HG02588 (cell line): ENCODE measurements around the gene TRAF4.
"Not testable (repeated sequence)": the region's sequence is repeated elsewhere in the genome, so short reads cannot be mapped to it uniquely, and the experiment has no call there.

ENCODE experiments used
- ATAC-seq: cut with Tn5 transposase; IDR thresholded peaks from one replicate; pipeline ENCODE4 v1.9.1; 2021; ENCODE audit warnings: mild to moderate bottlenecking, moderate library complexity; ENCODE audit not compliant: unreplicated experiment

The TRAF4 gene

GRCh38 chr17:28726627-28727491, 17.0 kb upstream of the TRAF4 start:
- peak; percentile 34 for ATAC-seq

DNA sequence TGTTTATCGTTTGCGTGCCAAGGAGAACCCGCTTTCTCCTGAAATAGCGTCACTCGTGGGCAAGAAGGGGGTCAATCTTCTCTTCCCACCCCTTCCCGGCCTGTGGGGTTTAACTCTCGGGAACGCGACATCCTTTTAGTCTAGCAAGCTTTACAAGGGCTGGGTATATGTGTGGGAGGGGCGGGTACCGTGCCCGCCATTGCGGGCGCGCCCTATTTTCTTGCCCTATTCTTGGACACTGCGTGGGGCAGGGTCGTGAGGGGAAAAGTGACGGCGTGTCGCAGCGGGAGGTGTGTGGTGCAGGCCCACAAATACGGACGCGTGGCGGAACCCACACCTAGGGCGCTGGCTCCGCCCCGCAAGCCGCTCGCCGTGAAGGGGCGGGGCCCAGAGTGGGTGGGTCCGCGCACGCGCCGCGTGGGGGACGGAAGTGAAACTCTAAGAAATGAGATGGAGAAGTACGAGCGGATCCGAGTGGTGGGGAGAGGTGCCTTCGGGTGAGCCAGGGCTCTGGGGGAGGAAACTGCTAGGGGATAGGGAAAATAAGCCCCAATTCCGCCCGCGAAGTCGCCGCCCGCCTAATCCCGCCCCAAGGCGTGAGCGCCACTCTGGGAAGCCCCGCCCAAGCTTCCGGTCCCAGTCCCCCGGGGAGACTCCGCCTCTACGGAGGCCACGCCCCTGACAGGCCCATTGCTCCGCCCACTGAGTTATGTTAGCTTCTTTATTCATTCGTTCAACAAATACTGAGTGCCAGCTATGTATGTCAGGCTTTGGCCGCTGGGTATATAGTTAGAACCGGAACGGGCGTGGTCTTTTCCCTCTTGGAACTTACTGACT, 15.2 kb upstream of the TRAF4 start, which contains the start of gene NEK8:
NEK8 (plus strand) TSS at position 425 of the 837 bp plus-strand sequence; CDS start at position 451, 26 bp downstream.
- ATAC-seq = peak; percentile 41

DNA sequence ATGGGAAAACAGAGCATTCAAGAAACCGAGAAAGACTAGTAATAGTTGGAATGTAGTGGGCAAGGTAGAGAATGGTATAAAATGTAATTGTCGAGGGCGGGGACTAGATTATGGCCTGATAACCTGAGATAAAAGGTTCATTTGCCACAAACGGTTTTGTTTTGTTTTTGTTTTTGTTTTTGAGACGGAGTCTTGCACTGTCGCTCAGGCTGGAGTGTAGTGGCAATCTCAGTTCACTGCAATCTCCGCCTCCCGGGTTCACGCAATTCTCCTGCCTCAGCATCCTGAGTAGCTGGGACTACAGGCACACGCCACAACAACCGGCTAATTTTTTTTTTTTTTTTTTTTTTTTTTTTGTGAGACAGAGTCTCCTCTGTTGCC, 13.9 kb upstream of the TRAF4 start:
- no peak for ATAC-seq

DNA sequence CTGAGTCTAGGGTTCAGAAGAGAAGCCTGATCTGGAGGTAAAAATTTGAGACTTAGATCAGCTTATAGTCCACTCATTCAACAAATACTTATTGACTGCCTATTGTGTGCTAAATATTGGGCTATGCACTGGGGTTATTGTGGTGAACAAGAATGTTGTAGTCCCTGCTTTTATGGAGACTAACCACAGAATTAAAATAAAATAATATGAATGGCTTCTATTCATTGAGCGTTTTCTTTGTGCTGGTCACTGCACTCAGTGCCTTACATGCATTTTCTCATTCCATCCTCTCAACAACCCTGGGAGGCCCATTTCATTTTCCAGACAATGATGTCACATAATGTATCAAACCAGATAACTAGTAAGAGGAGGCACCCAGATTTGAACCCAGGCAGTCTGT, 10.5 kb upstream of the TRAF4 start:
- no peak for ATAC-seq

GRCh38 chr17:28734712-28735241, 9.0 kb upstream of the TRAF4 start:
- no peak for ATAC-seq

DNA sequence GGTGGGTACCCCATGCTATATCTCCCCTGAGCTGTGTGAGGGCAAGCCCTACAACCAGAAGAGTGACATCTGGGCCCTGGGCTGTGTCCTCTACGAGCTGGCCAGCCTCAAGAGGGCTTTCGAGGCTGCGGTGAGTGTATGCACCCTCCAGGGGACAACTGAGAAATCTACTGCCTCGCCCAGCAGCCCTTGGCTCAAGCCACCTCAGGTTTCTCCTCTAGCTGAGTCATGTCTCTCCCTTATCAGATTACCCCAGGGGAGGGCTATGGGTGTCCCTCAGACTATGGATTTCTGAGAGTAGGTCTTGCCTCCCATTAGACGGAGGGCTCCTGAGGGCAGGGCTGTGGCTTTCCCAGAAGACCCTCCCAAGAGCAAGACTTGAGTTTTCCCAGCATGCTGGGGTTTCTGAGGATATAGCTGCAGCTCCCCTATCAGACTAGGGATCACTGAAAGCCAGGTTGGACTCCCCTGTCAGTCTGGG, 8.5 kb upstream of the TRAF4 start:
- no peak for ATAC-seq

DNA sequence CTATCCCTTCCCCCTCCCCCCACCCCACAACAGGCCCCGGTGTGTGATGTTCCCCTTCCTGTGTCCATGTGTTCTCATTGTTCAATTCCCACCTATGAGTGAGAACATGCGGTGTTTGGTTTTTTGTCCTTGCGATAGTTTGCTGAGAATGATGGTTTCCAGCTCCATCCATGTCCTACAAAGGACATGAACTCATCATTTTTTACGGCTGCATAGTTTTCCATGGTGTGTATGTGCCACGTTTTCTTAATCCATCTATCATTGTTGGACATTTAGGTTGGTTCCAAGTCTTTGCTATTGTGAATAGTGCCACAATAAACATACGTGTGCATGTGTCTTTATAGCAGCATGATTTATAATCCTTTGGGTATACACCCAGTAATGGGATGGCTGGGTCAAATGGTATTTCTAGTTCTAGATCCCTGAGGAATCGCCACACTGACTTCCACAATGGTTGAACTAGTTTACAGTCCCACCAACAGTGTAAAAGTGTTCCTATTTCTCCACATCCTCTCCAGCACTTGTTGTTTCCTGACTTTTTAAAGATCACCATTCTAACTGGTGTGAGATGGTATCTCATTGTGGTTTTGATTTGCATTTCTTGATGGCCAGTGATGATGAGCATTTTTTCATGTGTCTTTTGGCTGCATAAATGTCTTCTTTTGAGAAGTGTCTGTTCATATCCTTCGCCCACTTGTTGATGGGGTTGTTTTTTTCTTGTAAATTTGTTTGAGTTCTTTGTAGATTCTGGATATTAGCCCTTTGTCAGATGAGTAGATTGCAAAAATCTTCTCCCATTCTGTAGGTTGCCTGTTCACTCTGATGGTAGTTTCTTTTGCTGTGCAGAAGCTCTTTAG, 7.7 kb upstream of the TRAF4 start:
- ATAC-seq = not testable (repeated sequence)

DNA sequence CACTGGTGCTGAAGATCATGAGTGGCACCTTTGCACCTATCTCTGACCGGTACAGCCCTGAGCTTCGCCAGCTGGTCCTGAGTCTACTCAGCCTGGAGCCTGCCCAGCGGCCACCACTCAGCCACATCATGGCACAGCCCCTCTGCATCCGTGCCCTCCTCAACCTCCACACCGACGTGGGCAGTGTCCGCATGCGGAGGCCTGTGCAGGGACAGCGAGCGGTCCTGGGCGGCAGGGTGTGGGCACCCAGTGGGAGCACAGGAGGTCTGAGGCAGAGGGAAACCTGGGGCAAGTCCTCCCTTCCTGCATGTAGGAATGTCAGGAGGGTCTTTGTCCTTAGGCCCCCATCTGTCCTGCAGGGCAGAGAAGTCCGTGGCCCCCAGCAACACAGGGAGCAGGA, 6.5 kb upstream of the TRAF4 start:
- ATAC-seq = no peak

- peak; percentile 61 for ATAC-seq
Observed at GRCh38 chr17:28737770-28738679, 5.8 kb upstream of the TRAF4 start.

DNA sequence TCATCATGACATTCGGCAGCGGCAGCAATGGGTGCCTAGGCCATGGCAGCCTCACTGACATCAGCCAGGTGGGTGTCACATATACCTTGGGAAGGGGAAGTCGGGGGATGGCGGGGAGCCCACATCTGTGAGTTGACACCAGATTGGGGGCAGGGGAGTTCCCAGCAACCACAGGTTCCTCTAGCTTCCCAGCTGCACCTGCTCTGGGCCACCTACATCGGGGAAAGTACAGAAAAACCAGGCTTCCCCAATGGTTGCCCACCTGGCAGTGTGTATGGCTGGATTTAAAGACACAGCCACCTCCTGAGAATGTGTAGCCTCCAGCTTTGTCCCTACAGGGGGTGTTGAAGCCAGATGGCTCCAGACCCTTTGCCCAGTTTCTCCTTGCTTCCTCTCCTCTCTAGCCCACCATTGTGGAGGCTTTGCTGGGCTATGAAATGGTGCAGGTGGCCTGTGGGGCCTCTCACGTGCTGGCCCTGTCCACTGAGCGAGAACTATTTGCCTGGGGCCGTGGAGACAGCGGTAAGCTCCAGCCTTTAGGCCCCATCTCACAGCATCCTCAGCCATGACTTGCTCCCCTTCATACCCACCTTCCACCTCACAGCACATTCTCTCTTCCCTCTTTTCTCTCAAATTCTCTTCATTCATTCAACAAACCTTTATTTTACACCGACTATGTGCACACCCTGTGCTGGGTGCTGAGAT, 5.0 kb upstream of the TRAF4 start:
- no peak for ATAC-seq

GRCh38 chr17:28740406-28741357, 3.1 kb upstream of the TRAF4 start:
- no peak for ATAC-seq

- no peak for ATAC-seq
Observed at GRCh38 chr17:28741358-28742349, 2.2 kb upstream of the TRAF4 start.

GRCh38 chr17:28744104-28744971, 527 bp downstream of the TRAF4 start:
- ATAC-seq = peak; percentile 31

DNA sequence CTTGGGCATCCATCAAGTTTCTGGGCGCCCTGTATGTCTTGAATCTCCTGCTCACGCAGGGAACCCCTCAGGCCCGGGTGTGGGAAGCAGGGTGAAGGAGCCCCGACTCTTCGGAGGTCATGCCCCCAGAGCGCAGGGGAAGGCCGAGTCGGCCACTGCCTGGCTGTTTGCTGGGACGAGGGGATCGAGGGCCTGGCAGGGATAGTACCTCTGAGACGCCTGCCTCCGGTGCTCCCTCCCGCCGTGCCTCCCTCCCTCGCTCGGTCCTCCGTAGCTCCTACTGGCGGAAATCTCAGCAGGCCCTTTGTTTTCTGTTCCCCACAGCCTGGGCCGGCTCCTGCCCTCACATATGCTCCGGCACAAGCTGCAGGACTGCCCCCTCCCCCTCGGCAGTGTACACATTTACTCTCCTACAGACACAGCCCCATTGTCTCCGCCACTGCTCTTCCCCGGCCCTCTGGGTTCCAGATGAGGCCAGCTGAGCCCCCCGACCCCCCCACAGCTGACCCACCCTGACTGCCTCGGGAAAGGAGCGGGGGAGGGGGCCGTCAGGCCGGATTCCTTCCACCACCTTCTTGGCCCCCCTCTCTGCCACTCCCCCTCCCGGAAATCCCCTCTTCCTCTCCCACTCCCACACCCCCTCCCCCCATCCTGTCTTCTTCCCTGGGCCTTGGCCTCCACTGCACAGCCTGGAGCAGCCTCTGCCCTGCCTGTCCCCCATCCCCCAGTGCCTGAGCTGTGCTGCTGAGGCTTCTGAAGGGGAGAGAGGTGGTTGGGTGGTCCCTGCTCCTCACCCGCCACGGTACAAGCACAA, 1.4 kb downstream of the TRAF4 start:
- no peak for ATAC-seq
